IPS DF 6.9 (cell line): ENCODE data around the gene PBX3.

Experiments used
- DNase-seq: peaks from one replicate; pipeline ENCODE4 v3.0.0-alpha.2; 2013; ENCODE audit warnings: low read depth, low spot score
- H3K27ac ChIP-seq: one replicate; pipeline ENCODE4 v1.5.1; 2013; ENCODE audit warnings: low read length, control low read depth
- H3K27me3 ChIP-seq: 2 replicates; pipeline ENCODE4 v1.6.1; 2013; ENCODE audit warnings: mild to moderate bottlenecking, low read length; ENCODE audit not compliant: control insufficient read depth, insufficient read depth
- H3K36me3 ChIP-seq: 2 replicates; pipeline ENCODE4 v1.6.1; 2013; ENCODE audit warnings: low read length; ENCODE audit not compliant: control insufficient read depth, insufficient read depth
- H3K4me1 ChIP-seq: 2 replicates; pipeline ENCODE4 v1.6.1; 2013; ENCODE audit warnings: low read length; ENCODE audit not compliant: control insufficient read depth, insufficient read depth
- H3K4me3 ChIP-seq: 2 replicates; pipeline ENCODE4 v1.5.1; 2013; ENCODE audit warnings: mild to moderate bottlenecking, low read length
- H3K9me3 ChIP-seq: 2 replicates; pipeline ENCODE4 v1.6.1; 2013; ENCODE audit warnings: low read length, inconsistent platforms; ENCODE audit not compliant: control insufficient read depth, insufficient read depth
- WGBS: extraction: QIAGEN DNeasy Blood & Tissue Kit; methylation state at CpG from one replicate; pipeline ENCODE4 v1.1.7; 2013; ENCODE audit warnings: mixed read lengths, missing lambda C conversion rate; ENCODE audit not compliant: insufficient read length, insufficient coverage; 5-methylcytosine and 5-hydroxymethylcytosine counted together

Gene PBX3

DNA sequence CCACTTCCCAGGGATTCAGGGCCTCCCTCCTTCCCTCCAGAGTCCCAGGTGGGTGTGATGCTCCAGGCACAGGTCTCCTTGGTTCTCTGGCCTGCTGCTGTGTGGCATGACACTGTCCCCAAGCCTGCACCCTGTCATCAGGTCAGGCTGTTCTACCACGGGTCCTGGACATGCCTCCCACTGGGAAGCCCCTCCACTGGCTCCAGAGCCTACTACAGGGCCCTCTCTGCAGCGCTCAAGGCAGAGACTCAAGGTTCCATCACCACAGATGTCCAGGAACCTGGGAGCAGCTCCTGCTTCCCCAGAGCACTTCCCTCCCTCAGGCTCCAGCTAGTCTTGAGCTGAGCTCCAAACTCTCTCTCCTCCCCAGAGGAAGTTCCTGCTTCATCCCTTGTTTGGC is 237.3 kb downstream of the PBX3 start:
- H3K36me3 ChIP-seq, result no peaks in the 10 kb centered on the region
- no peak overlapping the region for H3K4me3 ChIP-seq
- H3K27me3 ChIP-seq, result no peaks in the 10 kb centered on the region
- H3K27ac ChIP-seq, result no peak overlapping the region
- H3K4me1 ChIP-seq, result no peaks in the 10 kb centered on the region; the same call in 1 of the 2 replicates
- H3K9me3 ChIP-seq, result no peaks in the 10 kb centered on the region
- no CpG with 5 or more reads among the region's 2 CpGs for WGBS
- DNase-seq, result no peak

DNA sequence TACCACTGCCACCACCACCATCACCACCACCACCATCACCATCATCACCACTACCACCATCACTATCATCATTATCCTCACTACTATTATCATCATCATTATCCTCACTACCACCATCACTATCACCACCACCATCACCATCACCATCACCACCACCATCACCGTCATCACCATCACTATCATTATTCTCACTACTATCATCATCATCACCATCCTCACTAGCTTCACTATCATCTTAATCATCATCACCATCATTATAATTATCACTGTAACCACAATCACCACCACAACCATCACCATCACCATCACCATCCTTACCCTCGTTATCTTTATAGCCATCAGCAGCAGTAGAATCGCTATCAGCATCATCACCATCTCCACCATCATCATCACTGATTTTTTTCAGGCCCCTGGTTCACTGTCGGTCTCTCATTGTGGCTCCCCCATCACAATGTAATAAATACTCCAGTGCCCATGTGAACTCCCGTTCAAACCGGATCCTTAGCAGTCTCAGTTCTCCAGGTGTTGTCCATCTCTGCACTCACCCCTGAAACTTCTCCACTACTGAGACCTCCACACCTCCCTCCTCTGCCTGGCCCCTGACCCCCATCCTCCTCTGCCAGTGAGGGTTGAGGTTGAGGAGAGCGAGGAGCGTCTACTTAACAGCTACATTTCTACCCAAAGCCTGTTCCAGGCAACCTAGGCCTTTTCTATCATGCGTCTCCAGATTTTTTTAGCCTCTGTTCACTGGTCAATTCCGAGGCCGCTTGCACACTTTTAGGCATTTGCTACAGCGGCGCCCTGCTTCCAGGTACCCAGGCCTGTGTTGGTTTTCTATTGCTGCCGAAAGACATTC is 238.2 kb downstream of the PBX3 start:
- H3K4me1 ChIP-seq, result no peaks in the 10 kb centered on the region; the same call in 1 of the 2 replicates
- H3K27ac ChIP-seq, result no peak overlapping the region
- H3K27me3 ChIP-seq, result no peaks in the 10 kb centered on the region
- no peaks in the 10 kb centered on the region for H3K9me3 ChIP-seq
- DNase-seq, result no peak
- WGBS, result 100% methylated on average over 2 of the region's 14 CpGs
- no peak overlapping the region for H3K4me3 ChIP-seq
- H3K36me3 ChIP-seq, result no peaks in the 10 kb centered on the region

DNA sequence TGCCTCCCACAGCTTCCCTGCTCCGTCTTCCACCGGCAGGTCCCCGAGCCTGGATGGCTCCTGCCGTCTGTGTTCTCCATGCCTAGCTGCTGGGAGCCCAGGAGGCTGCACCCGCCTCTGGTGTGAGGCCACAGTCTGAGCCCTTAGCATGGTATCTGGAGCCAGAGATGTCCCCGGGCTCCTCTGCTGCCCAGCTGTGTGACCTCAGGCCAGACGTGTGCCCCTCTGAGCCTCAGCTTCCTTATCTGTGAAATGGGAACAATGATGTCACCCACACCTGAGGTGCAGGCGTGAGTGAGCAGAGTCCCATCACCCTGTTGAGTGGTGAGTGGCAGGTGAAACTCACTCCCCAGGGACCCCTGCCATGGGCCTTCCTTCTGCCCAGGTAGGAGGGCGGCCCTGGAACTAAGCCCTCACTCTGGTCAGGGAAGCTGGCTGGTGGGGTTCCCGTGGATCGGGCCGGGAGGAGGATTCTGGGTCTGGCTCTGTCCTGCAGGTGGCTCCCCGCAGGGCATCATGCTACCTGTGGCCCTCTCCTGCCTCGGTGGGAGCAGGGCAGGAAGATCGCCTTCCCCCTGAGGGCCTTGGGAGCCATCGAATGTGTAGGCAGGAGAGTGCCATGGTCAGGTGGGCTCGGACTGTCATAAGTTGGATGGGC is 239.0 kb downstream of the PBX3 start:
- DNase-seq, result no peak
- H3K9me3 ChIP-seq, result no peaks in the 10 kb centered on the region
- H3K27ac ChIP-seq, result no peak overlapping the region
- H3K36me3 ChIP-seq, result no peaks in the 10 kb centered on the region
- no peak overlapping the region for H3K4me3 ChIP-seq
- no CpG with 5 or more reads among the region's 17 CpGs for WGBS
- no peaks in the 10 kb centered on the region for H3K27me3 ChIP-seq
- H3K4me1 ChIP-seq, result no peaks in the 10 kb centered on the region; the same call in 1 of the 2 replicates

- H3K4me3 ChIP-seq, result no peak overlapping the region
- H3K9me3 ChIP-seq, result no peaks in the 10 kb centered on the region
- no peak for DNase-seq
- no peaks in the 10 kb centered on the region for H3K36me3 ChIP-seq
- H3K27ac ChIP-seq, result no peak overlapping the region
- no CpG with 5 or more reads among the region's 3 CpGs for WGBS
- H3K27me3 ChIP-seq, result no peaks in the 10 kb centered on the region
- H3K4me1 ChIP-seq, result no peaks in the 10 kb centered on the region; the same call in 1 of the 2 replicates
Observed at GRCh38 chr9:125986966-125987365, 239.8 kb downstream of the PBX3 start.

DNA sequence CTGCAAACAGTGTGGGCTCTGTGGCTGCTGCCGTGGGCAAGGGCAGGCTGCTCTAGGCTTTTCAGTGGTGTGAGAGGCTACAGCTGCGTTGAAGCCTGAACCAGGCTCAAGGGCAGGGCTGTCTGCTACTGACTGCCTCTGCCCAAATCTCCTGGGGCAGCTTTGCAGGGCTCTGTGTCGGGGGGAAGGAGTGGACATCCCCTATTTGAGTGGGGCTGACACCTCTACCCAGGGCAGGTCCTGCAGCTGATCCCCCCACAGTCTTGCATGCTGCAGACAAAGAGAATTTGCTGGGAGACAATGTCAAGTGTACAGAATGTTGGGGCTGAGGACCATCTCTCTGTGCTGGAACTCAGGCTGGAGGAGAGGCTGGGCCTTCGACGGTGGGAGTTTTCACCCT is 240.2 kb downstream of the PBX3 start:
- no peaks in the 10 kb centered on the region; the same call in 1 of the 2 replicates for H3K4me1 ChIP-seq
- no CpG with 5 or more reads among the region's 5 CpGs for WGBS
- no peak overlapping the region for H3K27ac ChIP-seq
- no peaks in the 10 kb centered on the region for H3K9me3 ChIP-seq
- no peaks in the 10 kb centered on the region for H3K27me3 ChIP-seq
- no peak overlapping the region for H3K4me3 ChIP-seq
- no peak for DNase-seq
- H3K36me3 ChIP-seq, result no peaks in the 10 kb centered on the region

DNA sequence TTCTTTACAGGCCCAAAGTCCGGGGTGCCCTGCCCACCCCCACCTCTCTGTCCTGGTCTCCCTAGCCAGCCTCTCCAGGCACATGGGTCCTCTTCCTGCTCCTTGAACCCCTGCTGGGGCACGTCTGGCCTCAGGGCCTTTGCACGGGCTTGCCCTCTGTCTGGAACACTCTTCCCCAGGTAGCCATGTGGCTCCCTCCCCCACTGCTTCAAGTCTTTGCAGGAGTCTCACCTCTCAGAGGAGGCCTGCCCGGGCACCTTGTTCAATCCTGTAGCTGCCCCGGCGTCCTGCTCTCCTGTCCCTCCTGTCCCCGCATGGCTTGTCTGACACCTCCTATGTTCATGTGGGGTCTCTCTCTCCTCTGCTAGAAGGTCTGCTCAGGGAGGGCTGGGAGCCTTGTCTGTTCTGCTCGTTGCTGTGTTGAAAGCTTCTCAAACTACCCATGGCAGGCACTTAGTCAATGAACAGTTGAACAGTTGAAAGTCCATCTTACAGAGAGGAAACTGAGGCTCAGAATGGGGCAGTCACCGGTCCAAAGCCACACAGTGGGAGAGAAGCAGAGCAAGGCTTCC is 241.4 kb downstream of the PBX3 start:
- WGBS, result no CpG with 5 or more reads among the region's 9 CpGs
- no peak overlapping the region for H3K4me3 ChIP-seq
- H3K27ac ChIP-seq, result no peak overlapping the region
- DNase-seq, result no peak
- no peaks in the 10 kb centered on the region for H3K36me3 ChIP-seq
- H3K9me3 ChIP-seq, result no peaks in the 10 kb centered on the region
- H3K27me3 ChIP-seq, result no peaks in the 10 kb centered on the region
- H3K4me1 ChIP-seq, result no peaks in the 10 kb centered on the region; the same call in 1 of the 2 replicates

GRCh38 chr9:125989090-125989501 is 241.9 kb downstream of the PBX3 start:
- Histone ChIP-seq H3K9me3 (no peaks in the 10 kb centered on the region), H3K4me1 (no peaks in the 10 kb centered on the region; the same call in 1 of the 2 replicates), H3K36me3 (no peaks in the 10 kb centered on the region), H3K27ac (no peak overlapping the region), H3K4me3 (no peak overlapping the region), H3K27me3 (no peaks in the 10 kb centered on the region)
- no peak for DNase-seq
- no CpG with 5 or more reads among the region's 8 CpGs for WGBS

GRCh38 chr9:125989524-125990180 is 242.5 kb downstream of the PBX3 start:
- WGBS, result no CpG with 5 or more reads among the region's 12 CpGs
- Histone ChIP-seq H3K4me1 (no peaks in the 10 kb centered on the region; the same call in 1 of the 2 replicates), H3K9me3 (no peaks in the 10 kb centered on the region), H3K27me3 (no peaks in the 10 kb centered on the region), H3K27ac (no peak overlapping the region), H3K36me3 (no peaks in the 10 kb centered on the region), H3K4me3 (no peak overlapping the region)
- no peak for DNase-seq

DNA sequence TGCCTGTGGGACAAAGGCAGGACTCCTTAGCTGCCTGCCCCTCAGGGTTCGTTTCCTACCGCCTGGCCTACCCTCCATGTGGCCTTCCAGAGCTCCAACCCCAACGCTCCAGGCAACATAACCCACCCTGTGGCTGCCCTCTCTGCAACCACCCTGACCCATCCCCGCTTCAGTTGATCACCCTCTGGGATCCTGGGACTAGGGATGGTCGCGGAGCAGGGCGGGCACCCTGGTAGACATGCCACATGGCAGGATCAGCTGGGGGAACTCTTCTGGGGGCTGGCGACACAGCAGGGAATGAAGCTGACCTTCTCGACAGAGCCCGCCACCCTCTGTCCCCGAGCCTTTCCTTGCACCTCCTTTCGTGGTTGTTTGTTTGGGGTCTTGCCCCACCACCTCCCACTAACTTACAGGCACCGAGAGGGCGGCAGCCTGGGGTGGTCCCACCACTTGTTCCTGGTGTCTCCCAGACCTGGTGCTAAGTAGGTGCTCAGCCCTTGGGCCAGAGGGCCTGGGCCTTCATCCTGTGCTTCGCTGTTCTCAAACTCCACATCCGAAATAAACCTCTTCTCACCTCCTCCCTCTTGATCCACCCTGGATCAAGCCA is 243.1 kb downstream of the PBX3 start:
- no peaks in the 10 kb centered on the region; the same call in 1 of the 2 replicates for H3K4me1 ChIP-seq

DNA sequence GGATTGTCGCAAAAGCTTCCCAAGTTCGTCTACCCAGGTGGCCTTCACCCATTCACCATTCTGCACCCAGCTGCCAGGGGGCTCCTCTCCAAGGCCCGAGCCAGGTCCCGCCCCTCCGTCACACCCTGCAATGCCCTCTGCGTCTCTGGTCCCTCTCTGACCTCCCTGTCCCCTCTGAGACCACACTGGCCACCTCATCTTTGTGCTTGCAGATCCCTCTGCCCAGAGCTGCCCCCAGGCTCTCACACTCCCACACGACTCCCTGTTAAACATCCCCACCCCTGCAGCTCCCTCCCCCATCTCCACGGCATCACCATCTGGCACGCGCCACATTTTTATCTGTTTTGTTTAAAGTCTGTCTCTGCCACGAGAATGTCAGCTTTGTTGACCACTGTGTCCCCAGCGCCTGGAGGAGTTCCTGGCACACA is 243.6 kb downstream of the PBX3 start:
- Histone ChIP-seq H3K4me1 (no peaks in the 10 kb centered on the region; the same call in 1 of the 2 replicates), H3K9me3 (no peaks in the 10 kb centered on the region), H3K4me3 (no peak overlapping the region), H3K27me3 (no peaks in the 10 kb centered on the region), H3K27ac (no peak overlapping the region), H3K36me3 (no peaks in the 10 kb centered on the region)
- no CpG with 5 or more reads among the region's 12 CpGs for WGBS
- DNase-seq, result no peak

More for the DNA sequence above, 243.1 kb downstream of the PBX3 start:
- no peaks in the 10 kb centered on the region for H3K9me3 ChIP-seq
- no peak for DNase-seq
- no peak overlapping the region for H3K27ac ChIP-seq
- H3K27me3 ChIP-seq, result no peaks in the 10 kb centered on the region
- WGBS, result no CpG with 5 or more reads among the region's 16 CpGs
- no peaks in the 10 kb centered on the region for H3K36me3 ChIP-seq
- H3K4me3 ChIP-seq, result no peak overlapping the region
